A673 (cell line): Measurements from ENCODE around the gene SPAG9. TPM values are rescaled to one million over a fixed set of nuclear protein-coding genes. Genes with fewer than 3 reads are reported as not detected.

Source experiments
- BruUV-seq: library from RNA; stranded (reverse); fragments of 400-500 nt; replicated peaks from 2 replicates; lab custom pipeline; 2021; lab: Mats Ljungman, UMichigan
- CTCF ChIA-PET: fragments of 300-600 bp; sonication (Branson Sonifier 250); formaldehyde crosslinking; loops from one replicate; lab custom pipeline; 2022; ENCODE audit warnings: antibody characterized with exemption; lab: Charles Lee
- POLR2A ChIA-PET: fragments of 300-600 bp; sonication (Branson Sonifier 250); formaldehyde crosslinking; loops from one replicate; lab custom pipeline; 2022; ENCODE audit warnings: antibody characterized with exemption; ENCODE audit not compliant: low non-redundant PET; lab: Charles Lee
- DNase-seq: peaks from one replicate; pipeline ENCODE4 v3.0.0-alpha.2; 2015; ENCODE audit warnings: low spot score
- H3K27ac ChIP-seq: fragments of 200-600 bp; sonication (generic); 2 replicates; pipeline ENCODE4 v1.5.1; 2016; ENCODE audit warnings: mixed run types, low read depth, mild to moderate bottlenecking, mixed read lengths, antibody characterized with exemption, low read length; ENCODE audit not compliant: poor library complexity, severe bottlenecking
- H3K27me3 ChIP-seq: fragments of 200-600 bp; sonication (generic); replicated peaks from 2 replicates; pipeline ENCODE4 v1.6.1; 2017; ENCODE audit warnings: mixed run types, low read depth, mild to moderate bottlenecking, mixed read lengths, antibody characterized with exemption, low read length; ENCODE audit not compliant: insufficient read depth, poor library complexity
- H3K36me3 ChIP-seq: fragments of 200-600 bp; sonication (generic); 2 replicates; pipeline ENCODE4 v1.6.1; 2016; ENCODE audit warnings: mixed run types, mild to moderate bottlenecking, mixed read lengths, antibody characterized with exemption, low read length; ENCODE audit not compliant: insufficient read depth, poor library complexity, severe bottlenecking
- H3K4me1 ChIP-seq: fragments of 200-600 bp; sonication (generic); 2 replicates; pipeline ENCODE4 v1.6.1; 2017; ENCODE audit warnings: mixed run types, mild to moderate bottlenecking, mixed read lengths, antibody characterized with exemption, low read length; ENCODE audit not compliant: insufficient read depth, poor library complexity, severe bottlenecking
- H3K4me3 ChIP-seq: fragments of 200-600 bp; sonication (generic); 2 replicates; pipeline ENCODE4 v1.5.1; 2016; ENCODE audit warnings: low read depth, mixed run types, mild to moderate bottlenecking, mixed read lengths, low read length; ENCODE audit not compliant: poor library complexity, severe bottlenecking
- H3K9me3 ChIP-seq: fragments of 200-600 bp; sonication (generic); 2 replicates; pipeline ENCODE4 v1.6.1; 2016; ENCODE audit warnings: mixed run types, low read depth, mild to moderate bottlenecking, mixed read lengths, antibody characterized with exemption, low read length; ENCODE audit not compliant: poor library complexity, severe bottlenecking
- CTCF ChIP-seq: fragments of 300-800, 200-600 bp; sonication (generic); conservative IDR thresholded peaks from 2 replicates; pipeline ENCODE4 v1.5.1; 2017; ENCODE audit warnings: low read depth, mild to moderate bottlenecking, antibody characterized with exemption, low read length, moderate library complexity, mixed read lengths
- EZH2 ChIP-seq: fragments of 200-600 bp; sonication (generic); IDR thresholded peaks from 2 replicates; pipeline ENCODE4 v1.6.1; 2017; ENCODE audit warnings: borderline replicate concordance, low read depth, mild to moderate bottlenecking, mixed read lengths, antibody characterized with exemption, low read length; ENCODE audit not compliant: poor library complexity, severe bottlenecking
- intact Hi-C: fragments of 100-400 bp; cut with micrococcal nuclease; formaldehyde crosslinking; loops from one replicate; pipeline ENCODE4 v1.10.0; 2022; ENCODE audit not compliant: unreplicated experiment
- total RNA-seq: library from RNA; stranded (reverse); gene quantifications from 2 replicates; pipeline ENCODE4 v1.2.3, GENCODE V29; 2021

SPAG9 gene
- total RNA-seq, 1 experiment from 2014 or later = 82.0 TPM

GRCh38 chr17:51155416-51155815 lies 34.7 kb upstream of the SPAG9 start:
- TF ChIP-seq EZH2 = no peak
- no peak for TF ChIP-seq CTCF
- H3K4me3 ChIP-seq = peak overlapping the region; percentile 62
- DNase-seq = no peak
- H3K36me3 ChIP-seq = peaks cover 47% of the 10 kb centered on the region
- ChIA-PET POLR2A (no interaction called here), CTCF (no interaction called here)
- BruUV-seq = no TSS peak
- H3K27me3 ChIP-seq = no peaks in the 10 kb centered on the region
- H3K9me3 ChIP-seq = no peaks in the 10 kb centered on the region
- peaks cover 16% of the 10 kb centered on the region for H3K4me1 ChIP-seq
- H3K27ac ChIP-seq = no peak overlapping the region
- intact Hi-C loops = loop anchor here (10.0 kb wide), 2 partner anchors 371 to 441 kb away; partner anchors contain the start of gene LUC7L3

GRCh38 chr17:51154176-51154575 lies 33.5 kb upstream of the SPAG9 start:
- no peak for TF ChIP-seq EZH2
- no peak for TF ChIP-seq CTCF
- peak overlapping the region; percentile 62 for H3K4me3 ChIP-seq
- peaks cover 35% of the 10 kb centered on the region for H3K36me3 ChIP-seq
- no peaks in the 10 kb centered on the region for H3K27me3 ChIP-seq
- H3K9me3 ChIP-seq = no peaks in the 10 kb centered on the region
- CTCF ChIA-PET = no interaction called here
- H3K27ac ChIP-seq = peak overlapping the region; percentile 84
- H3K4me1 ChIP-seq = peaks cover 16% of the 10 kb centered on the region
- BruUV-seq = TSS peak; percentile 60
- intact Hi-C loops = loop anchor here (5.0 to 10.0 kb wide), 5 partner anchors 97 to 439 kb away; partner anchors contain the start of genes LUC7L3 and TOB1
- peak; percentile 24 for DNase-seq
- POLR2A ChIA-PET = interaction anchor here (0.6 kb wide), 1 partner anchor 28 kb away, joined by 4 read pairs; no protein-coding TSS in a partner anchor

- POLR2A ChIA-PET = interaction anchor here (0.6 kb wide), 1 partner anchor 104 kb away, joined by 3 read pairs; no protein-coding TSS in a partner anchor
- H3K4me3 ChIP-seq = peak within 1 kb of the TSS; percentile 62
- TF ChIP-seq CTCF = peak; percentile 92
- no peak for TF ChIP-seq EZH2
- no TSS peak for BruUV-seq
- peaks cover 16% of the 10 kb centered on the region for H3K4me1 ChIP-seq
- no peaks in the 10 kb centered on the region for H3K27me3 ChIP-seq
- peak; percentile 100 for DNase-seq
- CTCF ChIA-PET = interaction anchor here (0.5 to 1.2 kb wide), 9 partner anchors 13 to 197 kb away, joined by 3 to 16 read pairs (median 3); partner anchors contain the start of genes NME2 and SPAG9
- no peaks in the 10 kb centered on the region for H3K9me3 ChIP-seq
- intact Hi-C loops = loop anchor here (1.0 to 10.0 kb wide), 6 partner anchors 96 to 439 kb away; partner anchors contain the start of genes LUC7L3 and TOB1
- H3K36me3 ChIP-seq = peaks cover 27% of the 10 kb centered on the region
- peak within 1 kb of the TSS; percentile 84 for H3K27ac ChIP-seq
Observed at GRCh38 chr17:51153210-51154072, 32.8 kb upstream of the SPAG9 start, which contains the start of gene NME1. TSS of gene NME1 (plus strand) at chr17:51153559. CDS start at chr17:51155655, 2,096 bp downstream.
